Measurements from ENCODE around the gene TADA1. TPM values are rescaled to one million over a fixed set of nuclear protein-coding genes. Genes with fewer than 3 reads are reported as not detected.

The TADA1 gene
- total RNA-seq, 1 donor from 2014 or later, result 11.7 TPM

DNA sequence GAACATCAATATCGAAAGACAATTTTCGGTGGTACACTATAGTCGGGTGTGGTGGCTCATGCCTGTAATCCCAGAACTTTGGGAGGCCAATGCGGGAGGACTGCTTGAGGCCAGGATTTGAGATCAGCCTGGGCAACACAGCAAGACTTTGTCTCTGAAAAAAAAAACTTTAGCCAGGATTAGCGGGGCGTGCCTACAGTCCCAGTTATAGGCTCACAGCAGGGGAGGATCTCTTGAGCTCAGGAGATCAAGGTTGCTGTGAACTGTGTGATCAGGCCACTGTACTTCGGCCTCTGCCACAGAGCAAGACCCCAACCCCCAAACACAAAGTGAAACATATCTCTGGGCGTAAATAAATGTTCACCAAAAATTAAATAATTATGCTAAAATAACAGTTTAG lies 1.6 kb downstream of the TADA1 start:
- H3K27me3 Mint-ChIP-seq (ENCODE audit: unreplicated experiment), result peaks cover 11% of the 10 kb centered on the region
- H3K9me3 Mint-ChIP-seq (ENCODE audit: unreplicated experiment), result no peaks in the 10 kb centered on the region
- no peak for DNase-seq (ENCODE audit: low spot score)
- no peak overlapping the region for H3K4me3 Mint-ChIP-seq (ENCODE audit: unreplicated experiment)
- no peak overlapping the region for H3K27ac Mint-ChIP-seq (ENCODE audit: unreplicated experiment)
- peaks cover 15% of the 10 kb centered on the region for H3K4me1 Mint-ChIP-seq (ENCODE audit: unreplicated experiment)
- TF ChIP-seq, protein P1, sequence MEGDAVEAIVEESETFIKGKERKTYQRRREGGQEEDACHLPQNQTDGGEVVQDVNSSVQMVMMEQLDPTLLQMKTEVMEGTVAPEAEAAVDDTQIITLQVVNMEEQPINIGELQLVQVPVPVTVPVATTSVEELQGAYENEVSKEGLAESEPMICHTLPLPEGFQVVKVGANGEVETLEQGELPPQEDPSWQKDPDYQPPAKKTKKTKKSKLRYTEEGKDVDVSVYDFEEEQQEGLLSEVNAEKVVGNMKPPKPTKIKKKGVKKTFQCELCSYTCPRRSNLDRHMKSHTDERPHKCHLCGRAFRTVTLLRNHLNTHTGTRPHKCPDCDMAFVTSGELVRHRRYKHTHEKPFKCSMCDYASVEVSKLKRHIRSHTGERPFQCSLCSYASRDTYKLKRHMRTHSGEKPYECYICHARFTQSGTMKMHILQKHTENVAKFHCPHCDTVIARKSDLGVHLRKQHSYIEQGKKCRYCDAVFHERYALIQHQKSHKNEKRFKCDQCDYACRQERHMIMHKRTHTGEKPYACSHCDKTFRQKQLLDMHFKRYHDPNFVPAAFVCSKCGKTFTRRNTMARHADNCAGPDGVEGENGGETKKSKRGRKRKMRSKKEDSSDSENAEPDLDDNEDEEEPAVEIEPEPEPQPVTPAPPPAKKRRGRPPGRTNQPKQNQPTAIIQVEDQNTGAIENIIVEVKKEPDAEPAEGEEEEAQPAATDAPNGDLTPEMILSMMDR (IDR thresholded peaks at IDR 0.05; ENCODE audit: unreplicated experiment), result no peak
- H3K36me3 Mint-ChIP-seq (ENCODE audit: low read depth, unreplicated experiment), result peaks cover 8% of the 10 kb centered on the region

DNA sequence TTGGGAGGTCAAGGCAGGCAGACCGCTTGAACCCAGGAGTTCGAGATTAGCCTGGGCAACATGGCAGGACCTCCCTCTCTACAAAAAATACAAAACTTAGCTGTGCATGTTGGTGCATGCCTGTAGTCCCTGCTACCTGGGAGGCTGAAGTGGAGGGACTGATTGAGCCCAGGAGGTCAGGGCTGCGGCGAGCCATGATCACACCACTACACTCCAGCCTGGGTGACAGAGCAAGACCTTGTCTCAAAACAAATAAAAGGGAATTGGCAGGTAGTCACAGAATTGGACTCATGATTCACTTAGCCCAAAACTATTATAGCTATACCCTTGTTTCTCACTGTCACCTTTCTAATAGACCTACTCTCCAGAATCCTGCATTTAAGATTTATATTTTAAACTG lies 5.5 kb downstream of the TADA1 start:
- peaks cover 3% of the 10 kb centered on the region for H3K27me3 Mint-ChIP-seq (ENCODE audit: unreplicated experiment)
- DNase-seq (ENCODE audit: low spot score), result no peak
- H3K27ac Mint-ChIP-seq (ENCODE audit: unreplicated experiment), result no peak overlapping the region
- no peaks in the 10 kb centered on the region for H3K36me3 Mint-ChIP-seq (ENCODE audit: low read depth, unreplicated experiment)
- H3K4me1 Mint-ChIP-seq (ENCODE audit: unreplicated experiment), result peaks cover 8% of the 10 kb centered on the region
- TF ChIP-seq, protein P1 (IDR thresholded peaks at IDR 0.05; ENCODE audit: unreplicated experiment), result no peak
- H3K4me3 Mint-ChIP-seq (ENCODE audit: unreplicated experiment), result no peak overlapping the region
- no peaks in the 10 kb centered on the region for H3K9me3 Mint-ChIP-seq (ENCODE audit: unreplicated experiment)

DNA sequence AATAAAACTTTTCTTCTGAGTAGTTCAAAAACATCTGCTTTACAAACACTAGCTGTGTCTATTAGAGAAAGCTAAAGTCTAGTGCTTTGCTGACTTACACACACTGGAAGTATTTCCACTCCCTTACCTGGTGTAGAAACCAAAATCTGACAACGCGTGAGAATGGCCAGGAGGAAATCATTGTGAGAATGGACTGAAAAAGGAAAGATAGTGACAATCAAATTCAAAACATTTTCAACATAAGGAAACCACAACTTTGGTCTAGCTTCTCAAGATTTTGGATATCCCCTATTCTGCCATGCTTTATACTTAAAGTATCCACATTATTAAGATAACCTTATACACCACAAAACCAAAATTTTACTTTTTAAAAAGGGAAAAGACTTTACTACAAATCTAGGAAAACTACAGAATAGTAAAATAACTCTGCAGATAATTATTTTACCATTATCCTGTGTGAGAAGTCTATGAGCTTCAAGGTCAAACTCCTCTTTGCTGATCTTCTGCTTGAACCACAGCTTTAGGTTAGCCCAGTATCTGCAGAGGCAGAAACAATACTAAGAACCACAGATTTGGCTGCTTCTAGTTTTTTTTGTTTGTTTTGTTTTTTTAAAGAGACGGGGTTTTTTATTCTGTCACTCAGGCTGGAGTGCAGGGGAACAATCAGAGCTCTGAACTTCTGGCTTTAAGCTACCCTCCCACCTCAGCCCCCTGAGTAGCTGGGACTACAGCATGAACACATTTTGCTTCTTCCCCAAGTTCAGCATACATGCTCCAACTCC lies 6.6 kb downstream of the TADA1 start:
- H3K27me3 Mint-ChIP-seq (ENCODE audit: unreplicated experiment), result no peaks in the 10 kb centered on the region
- DNase-seq (ENCODE audit: low spot score), result no peak
- no peak overlapping the region for H3K27ac Mint-ChIP-seq (ENCODE audit: unreplicated experiment)
- H3K4me3 Mint-ChIP-seq (ENCODE audit: unreplicated experiment), result no peak overlapping the region
- no peaks in the 10 kb centered on the region for H3K9me3 Mint-ChIP-seq (ENCODE audit: unreplicated experiment)
- H3K4me1 Mint-ChIP-seq (ENCODE audit: unreplicated experiment), result no peaks in the 10 kb centered on the region
- no peaks in the 10 kb centered on the region for H3K36me3 Mint-ChIP-seq (ENCODE audit: low read depth, unreplicated experiment)
- TF ChIP-seq, protein P1 (IDR thresholded peaks at IDR 0.05; ENCODE audit: unreplicated experiment), result no peak

DNA sequence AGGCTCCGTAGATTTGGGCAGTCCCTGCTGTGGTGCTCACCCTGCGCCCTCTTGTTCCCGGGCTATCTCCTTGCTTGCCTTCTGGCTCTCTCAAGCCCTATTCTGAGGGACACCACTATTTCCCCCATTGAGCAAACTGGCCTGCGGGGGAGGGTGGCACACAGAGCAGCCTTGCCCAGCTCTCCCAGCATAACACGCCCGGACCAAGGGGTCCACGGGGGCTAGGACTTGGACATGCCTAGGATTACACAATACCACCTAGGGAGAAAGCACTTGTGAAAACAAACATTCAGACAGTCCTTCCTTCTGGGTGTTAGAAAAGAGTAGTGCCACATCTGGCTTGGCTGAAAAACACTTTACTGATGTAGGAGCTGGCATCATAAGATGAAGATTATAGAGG lies 7.4 kb downstream of the TADA1 start:
- H3K36me3 Mint-ChIP-seq (ENCODE audit: low read depth, unreplicated experiment), result no peaks in the 10 kb centered on the region
- TF ChIP-seq, protein P1 (IDR thresholded peaks at IDR 0.05; ENCODE audit: unreplicated experiment), result no peak
- no peaks in the 10 kb centered on the region for H3K9me3 Mint-ChIP-seq (ENCODE audit: unreplicated experiment)
- H3K27me3 Mint-ChIP-seq (ENCODE audit: unreplicated experiment), result no peaks in the 10 kb centered on the region
- H3K27ac Mint-ChIP-seq (ENCODE audit: unreplicated experiment), result no peak overlapping the region
- DNase-seq (ENCODE audit: low spot score), result no peak
- no peaks in the 10 kb centered on the region for H3K4me1 Mint-ChIP-seq (ENCODE audit: unreplicated experiment)
- H3K4me3 Mint-ChIP-seq (ENCODE audit: unreplicated experiment), result no peak overlapping the region

DNA sequence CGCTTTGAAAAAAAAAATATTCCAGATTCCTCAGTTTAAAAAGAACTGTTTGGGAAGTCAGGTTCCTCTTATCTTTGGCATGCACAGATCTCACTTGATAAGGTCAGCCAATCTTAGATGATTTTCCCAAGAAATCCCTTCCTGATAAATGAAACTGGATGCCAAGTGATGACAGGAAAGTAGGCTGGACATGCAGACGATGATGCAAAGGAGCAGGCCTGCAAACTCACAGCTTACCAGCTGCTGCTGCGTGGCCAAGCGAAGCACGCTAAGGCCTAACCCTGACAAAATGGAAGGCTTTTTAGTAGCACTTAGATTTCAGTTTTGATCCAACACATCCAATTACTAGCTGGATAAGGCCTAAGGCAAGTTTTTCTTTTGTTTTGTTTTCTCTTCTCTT lies 10.1 kb downstream of the TADA1 start:
- H3K27me3 Mint-ChIP-seq (ENCODE audit: unreplicated experiment), result no peaks in the 10 kb centered on the region
- no peaks in the 10 kb centered on the region for H3K4me1 Mint-ChIP-seq (ENCODE audit: unreplicated experiment)
- no peaks in the 10 kb centered on the region for H3K9me3 Mint-ChIP-seq (ENCODE audit: unreplicated experiment)
- TF ChIP-seq, protein P1 (IDR thresholded peaks at IDR 0.05; ENCODE audit: unreplicated experiment), result no peak
- H3K36me3 Mint-ChIP-seq (ENCODE audit: low read depth, unreplicated experiment), result no peaks in the 10 kb centered on the region
- no peak for DNase-seq (ENCODE audit: low spot score)
- no peak overlapping the region for H3K27ac Mint-ChIP-seq (ENCODE audit: unreplicated experiment)
- no peak overlapping the region for H3K4me3 Mint-ChIP-seq (ENCODE audit: unreplicated experiment)
